ENCODE data around the gene CES2.

DNA sequence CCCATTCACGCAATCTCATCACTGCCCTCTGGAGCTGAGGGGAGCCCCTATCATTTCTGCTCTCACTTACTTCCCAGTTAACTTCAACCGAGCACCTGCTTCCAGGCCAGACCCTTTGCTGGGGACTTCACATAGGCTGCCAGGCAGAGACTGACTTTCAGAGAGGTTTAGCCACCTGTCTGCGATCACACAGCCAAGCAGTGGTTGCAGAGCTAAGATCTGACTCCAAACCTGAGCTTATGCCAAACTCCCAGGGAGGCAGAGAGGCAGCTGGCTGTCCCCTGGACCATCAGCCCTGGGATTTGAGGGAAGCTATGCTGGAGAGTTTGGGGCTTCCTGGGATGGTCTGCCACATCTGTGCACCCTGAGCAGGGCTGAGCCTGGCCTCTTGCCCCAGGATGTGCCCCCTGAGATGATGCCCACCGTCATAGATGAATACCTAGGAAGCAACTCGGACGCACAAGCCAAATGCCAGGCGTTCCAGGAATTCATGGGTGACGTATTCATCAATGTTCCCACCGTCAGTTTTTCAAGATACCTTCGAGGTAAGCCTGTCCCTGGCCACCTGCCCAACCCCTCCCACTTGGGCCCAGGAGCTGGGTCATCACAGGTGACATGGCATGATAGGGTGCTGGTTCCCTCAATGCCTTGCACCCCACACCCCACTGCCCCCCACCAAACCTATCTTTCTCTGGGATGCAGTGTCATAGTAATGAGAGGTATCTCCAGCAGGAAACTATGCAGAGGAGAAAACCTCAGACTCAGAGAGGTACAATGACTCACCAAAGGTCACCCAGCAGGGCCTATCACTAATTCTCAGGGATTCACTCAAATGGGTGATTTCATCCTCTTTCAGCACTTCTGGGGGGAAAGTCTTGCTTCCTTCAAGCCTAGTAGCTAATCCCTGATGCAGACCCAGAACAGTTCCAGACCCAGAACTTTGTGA lies 35.7 kb downstream of the CES2 start:
- TF ChIP-seq POLR2A (IDR thresholded peaks at IDR 0.05; ENCODE audit: control extremely low read depth in 1 of 2, low read depth in 2 of 2, low read length in 2 of 2) (no peak), POLR2AphosphoS5 (IDR thresholded peaks at IDR 0.05; ENCODE audit: low read depth, low read length) (no peak), RAD21 (IDR thresholded peaks at IDR 0.05 in 1 of 2, conservative IDR thresholded peaks at IDR 0.05 in 1 of 2; ENCODE audit: low read depth in 2 of 2, low read length in 2 of 2) (no peak), CEBPB (IDR thresholded peaks at IDR 0.05; ENCODE audit: low read depth, low read length) (no peak), ZNF274 (IDR thresholded peaks at IDR 0.05; ENCODE audit: borderline replicate concordance, extremely low read depth, low read length) (no peak), RNF2 (IDR thresholded peaks at IDR 0.05; ENCODE audit: borderline replicate concordance, low read depth, low read length, missing control alignments, poor library complexity, severe bottlenecking) (no peak), YY1 (IDR thresholded peaks at IDR 0.05; ENCODE audit: low read depth, low read length) (no peak), CHD2 (IDR thresholded peaks at IDR 0.05; ENCODE audit: low read length) (no peak), CREB1 (IDR thresholded peaks at IDR 0.05) (no peak), EZH2 (IDR thresholded peaks at IDR 0.05; ENCODE audit: low read depth, low read length, severe bottlenecking) (no peak), HDAC2 (IDR thresholded peaks at IDR 0.05; ENCODE audit: borderline replicate concordance in 1 of 2, low read depth in 2 of 2, low read length in 2 of 2) (no peak), EGR1 (IDR thresholded peaks at IDR 0.05; ENCODE audit: borderline replicate concordance, low read depth, low read length) (no peak)
- TF ChIP-seq, protein P1, sequence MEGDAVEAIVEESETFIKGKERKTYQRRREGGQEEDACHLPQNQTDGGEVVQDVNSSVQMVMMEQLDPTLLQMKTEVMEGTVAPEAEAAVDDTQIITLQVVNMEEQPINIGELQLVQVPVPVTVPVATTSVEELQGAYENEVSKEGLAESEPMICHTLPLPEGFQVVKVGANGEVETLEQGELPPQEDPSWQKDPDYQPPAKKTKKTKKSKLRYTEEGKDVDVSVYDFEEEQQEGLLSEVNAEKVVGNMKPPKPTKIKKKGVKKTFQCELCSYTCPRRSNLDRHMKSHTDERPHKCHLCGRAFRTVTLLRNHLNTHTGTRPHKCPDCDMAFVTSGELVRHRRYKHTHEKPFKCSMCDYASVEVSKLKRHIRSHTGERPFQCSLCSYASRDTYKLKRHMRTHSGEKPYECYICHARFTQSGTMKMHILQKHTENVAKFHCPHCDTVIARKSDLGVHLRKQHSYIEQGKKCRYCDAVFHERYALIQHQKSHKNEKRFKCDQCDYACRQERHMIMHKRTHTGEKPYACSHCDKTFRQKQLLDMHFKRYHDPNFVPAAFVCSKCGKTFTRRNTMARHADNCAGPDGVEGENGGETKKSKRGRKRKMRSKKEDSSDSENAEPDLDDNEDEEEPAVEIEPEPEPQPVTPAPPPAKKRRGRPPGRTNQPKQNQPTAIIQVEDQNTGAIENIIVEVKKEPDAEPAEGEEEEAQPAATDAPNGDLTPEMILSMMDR (IDR thresholded peaks at IDR 0.05; ENCODE audit: control extremely low read depth in 1 of 3, insufficient read depth in 1 of 3, low read depth in 1 of 3, low read length in 3 of 3), result no peak

Data from H1 (cell line).